KMS-11 (cell line): ENCODE measurements around the gene DHPS.

ENCODE experiments used
- H2AFZ ChIP-seq: fragments of 200-600 bp; sonication (generic); 2 replicates; pipeline ENCODE4 v1.6.1; 2016; ENCODE audit warnings: antibody characterized with exemption, mixed run types, low read depth
- H3K27ac ChIP-seq: fragments of 200-600 bp; sonication (generic); 2 replicates; pipeline ENCODE4 v1.6.1; 2016; ENCODE audit warnings: mild to moderate bottlenecking, mixed run types
- H3K27me3 ChIP-seq: fragments of 200-600 bp; sonication (generic); 2 replicates; pipeline ENCODE4 v1.6.1; 2017; ENCODE audit warnings: mild to moderate bottlenecking, low read depth, mixed run types, moderate library complexity; ENCODE audit not compliant: insufficient read depth
- H3K36me3 ChIP-seq: fragments of 200-600 bp; sonication (generic); 2 replicates; pipeline ENCODE4 v1.6.1; 2017; ENCODE audit warnings: mild to moderate bottlenecking, mixed run types; ENCODE audit not compliant: insufficient read depth
- H3K4me1 ChIP-seq: fragments of 200-600 bp; sonication (generic); 2 replicates; pipeline ENCODE4 v1.6.1; 2016; ENCODE audit warnings: mild to moderate bottlenecking, low read depth, mixed run types; ENCODE audit not compliant: poor library complexity, severe bottlenecking
- H3K4me2 ChIP-seq: fragments of 200-600 bp; sonication (generic); 2 replicates; pipeline ENCODE4 v1.7.0; 2016; ENCODE audit warnings: mild to moderate bottlenecking, mixed run types
- H3K4me3 ChIP-seq: fragments of 200-600 bp; sonication (generic); IDR thresholded peaks from 2 replicates; pipeline ENCODE4 v1.6.1; 2017; ENCODE audit warnings: low read depth, low read length, mixed read lengths; ENCODE audit not compliant: insufficient read depth
- H3K79me2 ChIP-seq: fragments of 200-600 bp; sonication (generic); 2 replicates; pipeline ENCODE4 v1.6.1; 2016; ENCODE audit warnings: low read depth, mixed run types; ENCODE audit not compliant: insufficient read depth
- H3K9ac ChIP-seq: fragments of 200-600 bp; sonication (generic); 2 replicates; pipeline ENCODE4 v1.6.1; 2016; ENCODE audit warnings: mild to moderate bottlenecking, mixed run types
- H4K20me1 ChIP-seq: fragments of 200-600 bp; sonication (generic); 2 replicates; pipeline ENCODE4 v1.6.1; 2016; ENCODE audit warnings: mild to moderate bottlenecking, mixed run types; ENCODE audit not compliant: insufficient read depth
- TF ChIP-seq, protein P1 (sequence below): fragments of 200-600 bp; sonication (generic); conservative IDR thresholded peaks from 2 replicates; pipeline ENCODE4 v1.6.1; 2017; ENCODE audit warnings: low read depth, mild to moderate bottlenecking, antibody characterized with exemption, low read length, moderate library complexity, mixed read lengths

The DHPS gene

DNA sequence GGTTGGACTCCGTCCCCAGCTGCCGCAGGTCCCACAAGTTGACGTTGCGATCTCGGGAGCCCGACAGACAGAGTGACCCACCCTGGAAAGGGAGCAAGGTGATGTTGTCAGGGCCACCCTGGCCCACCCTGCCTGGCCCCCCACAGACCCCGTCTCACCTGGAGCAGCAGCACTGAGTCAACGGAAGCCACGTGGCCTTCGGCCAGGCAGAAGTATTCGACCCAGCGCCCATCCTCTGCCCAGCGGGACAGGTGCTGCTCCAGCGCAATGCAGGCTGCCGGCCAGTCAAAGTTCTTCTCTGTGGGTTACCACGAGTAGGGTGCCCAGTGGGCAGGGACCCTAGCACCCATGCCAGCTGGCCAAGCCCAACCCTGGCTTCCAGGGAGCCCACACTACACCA is 13.0 kb upstream of the DHPS start:
- Histone ChIP-seq H4K20me1 (no peaks in the 10 kb centered on the region), H3K27me3 (no peaks in the 10 kb centered on the region), H3K4me1 (peaks cover 33% of the 10 kb centered on the region), H3K36me3 (no peaks in the 10 kb centered on the region), H3K4me2 (no peak overlapping the region), H3K9ac (no peak overlapping the region), H3K27ac (no peak overlapping the region), H2AFZ (no peak overlapping the region), H3K79me2 (no peaks in the 10 kb centered on the region), H3K4me3 (no peak overlapping the region)
- TF ChIP-seq, protein P1, sequence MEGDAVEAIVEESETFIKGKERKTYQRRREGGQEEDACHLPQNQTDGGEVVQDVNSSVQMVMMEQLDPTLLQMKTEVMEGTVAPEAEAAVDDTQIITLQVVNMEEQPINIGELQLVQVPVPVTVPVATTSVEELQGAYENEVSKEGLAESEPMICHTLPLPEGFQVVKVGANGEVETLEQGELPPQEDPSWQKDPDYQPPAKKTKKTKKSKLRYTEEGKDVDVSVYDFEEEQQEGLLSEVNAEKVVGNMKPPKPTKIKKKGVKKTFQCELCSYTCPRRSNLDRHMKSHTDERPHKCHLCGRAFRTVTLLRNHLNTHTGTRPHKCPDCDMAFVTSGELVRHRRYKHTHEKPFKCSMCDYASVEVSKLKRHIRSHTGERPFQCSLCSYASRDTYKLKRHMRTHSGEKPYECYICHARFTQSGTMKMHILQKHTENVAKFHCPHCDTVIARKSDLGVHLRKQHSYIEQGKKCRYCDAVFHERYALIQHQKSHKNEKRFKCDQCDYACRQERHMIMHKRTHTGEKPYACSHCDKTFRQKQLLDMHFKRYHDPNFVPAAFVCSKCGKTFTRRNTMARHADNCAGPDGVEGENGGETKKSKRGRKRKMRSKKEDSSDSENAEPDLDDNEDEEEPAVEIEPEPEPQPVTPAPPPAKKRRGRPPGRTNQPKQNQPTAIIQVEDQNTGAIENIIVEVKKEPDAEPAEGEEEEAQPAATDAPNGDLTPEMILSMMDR, result no peak

DNA sequence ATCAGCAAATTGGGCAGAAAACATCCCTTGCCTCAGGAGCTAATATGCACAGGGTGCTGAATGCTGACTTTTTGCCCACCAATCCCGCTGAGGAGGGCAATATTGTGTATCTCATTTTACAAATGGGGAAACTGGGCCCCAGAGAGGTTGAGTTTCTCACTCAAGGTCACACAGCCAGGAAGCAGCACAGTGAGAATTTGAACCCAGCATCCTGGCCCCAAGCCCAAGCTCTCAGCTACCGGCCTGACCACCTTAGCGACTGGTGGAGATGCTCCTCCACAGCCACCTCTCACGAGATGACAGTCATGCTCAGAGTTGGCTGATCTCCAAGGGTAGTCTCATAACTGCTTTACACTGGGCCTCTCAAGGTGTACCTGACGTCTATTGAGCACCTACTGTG is 11.3 kb upstream of the DHPS start:
- H3K4me3 ChIP-seq, result no peak overlapping the region
- H3K9ac ChIP-seq, result no peak overlapping the region
- H3K27ac ChIP-seq, result no peak overlapping the region
- no peak overlapping the region for H3K4me2 ChIP-seq
- TF ChIP-seq, protein P1, result no peak
- no peaks in the 10 kb centered on the region for H3K79me2 ChIP-seq
- peaks cover 22% of the 10 kb centered on the region for H3K4me1 ChIP-seq
- no peaks in the 10 kb centered on the region for H3K36me3 ChIP-seq
- no peaks in the 10 kb centered on the region for H3K27me3 ChIP-seq
- H2AFZ ChIP-seq, result no peak overlapping the region
- H4K20me1 ChIP-seq, result no peaks in the 10 kb centered on the region

DNA sequence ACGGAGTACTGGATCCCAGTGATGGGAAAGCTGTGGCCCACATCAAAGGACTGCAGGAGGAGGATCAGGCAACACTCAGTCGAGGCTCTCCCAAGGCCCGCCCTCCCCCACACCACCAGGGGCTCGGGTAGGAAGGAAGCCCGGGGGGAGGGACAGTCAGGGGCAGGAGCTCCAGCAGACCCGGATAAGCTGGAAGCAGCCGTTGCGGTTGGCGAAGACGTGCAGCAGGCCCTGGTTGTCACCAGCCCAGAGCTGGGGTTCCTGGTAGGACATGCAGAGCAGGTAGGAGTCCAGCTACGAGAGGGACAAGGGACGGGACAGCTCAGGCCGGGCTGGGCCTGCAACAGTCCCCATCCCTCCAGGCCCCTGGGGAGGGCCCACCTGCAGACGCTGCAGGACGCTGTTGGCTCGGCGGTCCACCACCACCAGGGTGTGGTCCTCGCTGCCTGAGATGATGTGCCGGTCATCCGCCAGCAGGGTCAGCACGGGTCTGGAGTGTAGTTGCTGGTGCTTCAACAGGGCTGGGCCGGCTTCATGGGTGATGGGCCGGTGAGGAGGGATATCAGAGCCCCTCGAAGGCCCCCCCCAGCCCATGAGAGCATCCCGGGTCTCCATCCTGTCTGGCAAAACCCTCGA is 8.0 kb upstream of the DHPS start:
- Histone ChIP-seq H3K4me2 (no peak overlapping the region), H3K79me2 (no peaks in the 10 kb centered on the region), H3K4me1 (peaks cover under 1% of the 10 kb centered on the region), H3K36me3 (no peaks in the 10 kb centered on the region), H3K4me3 (no peak overlapping the region), H2AFZ (no peak overlapping the region), H3K27ac (no peak overlapping the region), H3K27me3 (no peaks in the 10 kb centered on the region), H4K20me1 (no peaks in the 10 kb centered on the region), H3K9ac (no peak overlapping the region)
- TF ChIP-seq, protein P1, result no peak

DNA sequence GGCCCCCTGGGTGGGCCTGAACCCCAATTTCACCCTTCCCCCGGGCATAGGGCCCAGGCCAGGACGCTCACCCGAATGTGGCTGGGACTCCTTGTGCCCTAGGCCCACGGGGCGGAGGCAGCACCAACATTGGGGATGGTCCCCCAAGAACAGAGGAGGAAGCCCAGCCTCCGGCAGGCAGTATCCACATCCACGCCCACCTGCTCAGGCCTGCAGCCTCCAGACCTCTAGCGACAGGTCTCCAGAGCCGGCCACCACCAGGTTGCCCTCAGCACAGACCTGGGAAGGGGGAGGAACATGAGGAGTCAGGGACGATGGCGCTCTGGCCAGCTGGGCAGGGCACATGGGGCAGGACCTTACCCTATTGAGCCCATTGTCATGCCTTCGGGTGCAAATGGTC is 7.3 kb upstream of the DHPS start:
- H3K27me3 ChIP-seq, result no peaks in the 10 kb centered on the region
- no peak overlapping the region for H2AFZ ChIP-seq
- H3K4me3 ChIP-seq, result no peak overlapping the region
- no peaks in the 10 kb centered on the region for H3K36me3 ChIP-seq
- no peak overlapping the region for H3K9ac ChIP-seq
- no peak overlapping the region for H3K27ac ChIP-seq
- H3K4me1 ChIP-seq, result no peaks in the 10 kb centered on the region
- no peaks in the 10 kb centered on the region for H4K20me1 ChIP-seq
- no peak overlapping the region for H3K4me2 ChIP-seq
- H3K79me2 ChIP-seq, result no peaks in the 10 kb centered on the region
- TF ChIP-seq, protein P1, result no peak
